Common myeloid progenitor, CD34-positive (primary cell): ENCODE results near the gene SOWAHA.

Experiments used
- CTCF ChIA-PET: fragments of 350-600 bp; sonication (Branson Sonifier 250); formaldehyde crosslinking; loops from one replicate; lab custom pipeline; 2021; ENCODE audit warnings: antibody characterized with exemption; lab: Charles Lee
- POLR2A ChIA-PET: fragments of 350-600 bp; sonication (Branson Sonifier 250); formaldehyde crosslinking; loops from one replicate; lab custom pipeline; 2021; ENCODE audit warnings: antibody characterized with exemption; lab: Charles Lee
- DNase-seq, 3 donors: peaks; one replicate each; pipeline versions ENCODE4 v3.0.0 to v3.0.0-alpha.2; 2013
- H3K27ac ChIP-seq, 2 experiments: 1 replicate in 1 of 2; 2 replicates in 1 of 2; pipeline ENCODE4 v1.7.0; 2013; ENCODE audit warnings: inconsistent platforms in 2 of 2, low read length in 2 of 2, mild to moderate bottlenecking in 2 of 2, low read depth in 1 of 2, moderate library complexity in 1 of 2; ENCODE audit not compliant: severe bottlenecking in 2 of 2, insufficient read depth in 1 of 2, poor library complexity in 1 of 2
- H3K27me3 ChIP-seq, 5 experiments: replicated peaks in 2 of 5; 1 replicate in 3 of 5; 2 replicates in 2 of 5; pipeline versions ENCODE4 v1.6.1 to v1.7.0; 2013; ENCODE audit warnings: low read length in 4 of 5, mild to moderate bottlenecking in 2 of 5, moderate library complexity in 2 of 5, inconsistent platforms in 1 of 5; ENCODE audit not compliant: insufficient read depth in 5 of 5, control insufficient read depth in 4 of 5
- H3K36me3 ChIP-seq, 4 experiments: 1 replicate in 2 of 4; 2 replicates in 2 of 4; pipeline versions ENCODE4 v1.6.1 to v1.7.0; 2013; ENCODE audit warnings: low read length in 3 of 4, control low read depth in 1 of 4, mild to moderate bottlenecking in 1 of 4; ENCODE audit not compliant: control insufficient read depth in 4 of 4, insufficient read depth in 4 of 4
- H3K4me1 ChIP-seq, 4 experiments: 1 replicate in 3 of 4; 2 replicates in 1 of 4; pipeline versions ENCODE4 v1.6.1 to v1.7.1; 2013; ENCODE audit warnings: low read length in 3 of 4, mild to moderate bottlenecking in 3 of 4, control low read depth in 1 of 4, inconsistent platforms in 1 of 4, moderate library complexity in 1 of 4; ENCODE audit not compliant: control insufficient read depth in 4 of 4, insufficient read depth in 4 of 4; ENCODE audit errors: control extremely low read depth in 1 of 4
- H3K4me3 ChIP-seq, 7 experiments: 1 replicate in 4 of 7; 2 replicates in 3 of 7; pipeline versions ENCODE4 v1.5.1 to v1.7.0; 2013; ENCODE audit warnings: mild to moderate bottlenecking in 7 of 7, low read length in 6 of 7, moderate library complexity in 6 of 7, inconsistent platforms in 2 of 7, low read depth in 2 of 7, control low read depth in 1 of 7; ENCODE audit not compliant: insufficient read depth in 4 of 7, control insufficient read depth in 1 of 7; ENCODE audit errors: extremely low read depth in 1 of 7
- H3K9me3 ChIP-seq, 5 experiments: 1 replicate in 4 of 5; 2 replicates in 1 of 5; pipeline versions ENCODE4 v1.6.1 to v1.7.1; 2013; ENCODE audit warnings: low read length in 4 of 5, mild to moderate bottlenecking in 2 of 5, inconsistent platforms in 1 of 5, low read depth in 1 of 5, moderate library complexity in 1 of 5; ENCODE audit not compliant: control insufficient read depth in 4 of 5, insufficient read depth in 2 of 5; ENCODE audit errors: control extremely low read depth in 1 of 5
- WGBS: methylation state at CpG from one replicate; pipeline ENCODE4 v1.1.5; 2013; ENCODE audit not compliant: insufficient coverage; 5-methylcytosine and 5-hydroxymethylcytosine counted together

The SOWAHA gene

GRCh38 chr5:132826424-132827082 is 13.5 kb downstream of the SOWAHA start:
- CTCF ChIA-PET = interaction anchor here (0.6 to 7.8 kb wide), 7 partner anchors 33 to 300 kb away, joined by 3 to 86 read pairs (median 5); partner anchors contain the start of gene LEAP2
- H3K4me3 ChIP-seq = no peak overlapping the region
- POLR2A ChIA-PET = interaction anchor here (1.2 kb wide), 1 partner anchor 40 kb away, joined by 3 read pairs; the partner anchor contains the start of genes GDF9 and UQCRQ
- no peak overlapping the region for H3K27ac ChIP-seq
- H3K9me3 ChIP-seq = no peaks in the 10 kb centered on the region
- H3K4me1 ChIP-seq = peaks cover 0 to 35% (median 30%) of the 10 kb centered on the region in 4 experiments
- 77% methylated on average over 3 of the region's 6 CpGs for WGBS
- no peak for DNase-seq
- H3K27me3 ChIP-seq = peaks cover 0 to 83% (median 49%) of the 10 kb centered on the region in 5 experiments
- no peaks in the 10 kb centered on the region for H3K36me3 ChIP-seq

- no peak for DNase-seq
- Histone ChIP-seq H3K9me3 (no peaks in the 10 kb centered on the region), H3K27me3 (peaks cover 0 to 79% (median 44%) of the 10 kb centered on the region in 5 experiments), H3K4me1 (peaks cover 0 to 32% (median 25%) of the 10 kb centered on the region in 4 experiments), H3K36me3 (no peaks in the 10 kb centered on the region), H3K4me3 (no peak overlapping the region), H3K27ac (no peak overlapping the region)
- 97% methylated on average over 3 of the region's 4 CpGs for WGBS
- ChIA-PET POLR2A (no interaction called here), CTCF (interaction anchor here (0.8 to 7.8 kb wide), 15 partner anchors 8 to 198 kb away, joined by 3 to 86 read pairs (median 4); partner anchors contain the start of gene LEAP2)
Measured at GRCh38 chr5:132827943-132828673, 15.0 kb downstream of the SOWAHA start.

GRCh38 chr5:132828846-132829494 is 15.9 kb downstream of the SOWAHA start:
- peak in 1 of 3 donors; percentile 17 for DNase-seq
- CTCF ChIA-PET = interaction anchor here (0.9 to 7.8 kb wide), 17 partner anchors 9 to 199 kb away, joined by 3 to 86 read pairs (median 4); partner anchors contain the start of genes GDF9, LEAP2 and UQCRQ
- Histone ChIP-seq H3K4me3 (peak overlapping the region in 1 of 7 experiments; percentile 80), H3K36me3 (no peaks in the 10 kb centered on the region), H3K9me3 (no peaks in the 10 kb centered on the region), H3K4me1 (peaks cover 0 to 29% (median 22%) of the 10 kb centered on the region in 4 experiments), H3K27me3 (peaks cover 0 to 70% (median 45%) of the 10 kb centered on the region in 5 experiments), H3K27ac (no peak overlapping the region)
- POLR2A ChIA-PET = no interaction called here
- WGBS = 79% methylated on average over 4 of the region's 4 CpGs

- Histone ChIP-seq H3K4me1 (peaks cover 0 to 27% (median 22%) of the 10 kb centered on the region in 4 experiments), H3K27ac (no peak overlapping the region), H3K9me3 (no peaks in the 10 kb centered on the region), H3K36me3 (no peaks in the 10 kb centered on the region), H3K4me3 (peak overlapping the region; percentile 33 to 80 (median 71)), H3K27me3 (peaks cover 0 to 61% (median 39%) of the 10 kb centered on the region in 5 experiments)
- DNase-seq = peak; percentile 60 to 78 (median 72)
- 2% methylated on average over 70 of the region's 75 CpGs for WGBS
- ChIA-PET CTCF (interaction anchor here (0.9 to 7.8 kb wide), 13 partner anchors 10 to 199 kb away, joined by 3 to 86 read pairs (median 6); partner anchors contain the start of genes GDF9, LEAP2 and UQCRQ), POLR2A (no interaction called here)
Measured at GRCh38 chr5:132829742-132830435, 16.8 kb downstream of the SOWAHA start.

- 8% methylated on average over 64 of the region's 78 CpGs for WGBS
- Histone ChIP-seq H3K4me3 (peak within 1 kb of the TSS; percentile 33 to 80 (median 71)), H3K9me3 (no peaks in the 10 kb centered on the region), H3K36me3 (no peaks in the 10 kb centered on the region), H3K27me3 (peaks cover 0 to 54% (median 38%) of the 10 kb centered on the region in 5 experiments), H3K4me1 (peaks cover 0 to 20% (median 18%) of the 10 kb centered on the region in 4 experiments), H3K27ac (no peak within 1 kb of the TSS)
- POLR2A ChIA-PET = no interaction called here
- peak in 1 of 3 donors; percentile 40 for DNase-seq
- CTCF ChIA-PET = interaction anchor here (1.1 to 7.8 kb wide), 11 partner anchors 7 to 54 kb away, joined by 3 to 86 read pairs (median 4); partner anchors contain the start of genes GDF9 and UQCRQ
Measured at GRCh38 chr5:132830436-132831094, 17.5 kb downstream of the SOWAHA start, which contains the start of gene SHROOM1. Gene SHROOM1 (minus strand): TSS chr5:132830647. CDS start chr5:132826140, 4,507 bp downstream.
